DND-41 (cell line): ENCODE results near the gene PTPN7.

Experiments
- CTCF ChIP-seq: IDR thresholded peaks from 2 replicates; pipeline ENCODE4 v1.5.1; 2012; ENCODE audit warnings: borderline replicate concordance, low read length, moderate library complexity, mild to moderate bottlenecking; ENCODE audit not compliant: poor library complexity, severe bottlenecking; ENCODE audit errors: extremely low read depth
- EZH2 ChIP-seq: IDR thresholded peaks from 3 replicates; pipeline ENCODE4 v1.6.1; 2012; ENCODE audit warnings: borderline replicate concordance, low read depth, mild to moderate bottlenecking, moderate library complexity, low read length, inconsistent platforms; ENCODE audit not compliant: severe bottlenecking

- TF ChIP-seq CTCF (no peak), EZH2 (no peak)
Measured at GRCh38 chr1:202122639-202123335, 37.6 kb downstream of the PTPN7 start, which contains the start of gene GPR37L1.
